ENCODE measurements around the gene TMEM248. TPM values are rescaled to one million over a fixed set of nuclear protein-coding genes. Genes with fewer than 3 reads are reported as not detected.
"Not testable (repeated sequence)": the region's sequence is repeated elsewhere in the genome, so short reads cannot be mapped to it uniquely, and the experiment has no call there.

Gene TMEM248
- polyA plus RNA-seq, 1 donor from 2014 or later: 41.8 TPM

DNA sequence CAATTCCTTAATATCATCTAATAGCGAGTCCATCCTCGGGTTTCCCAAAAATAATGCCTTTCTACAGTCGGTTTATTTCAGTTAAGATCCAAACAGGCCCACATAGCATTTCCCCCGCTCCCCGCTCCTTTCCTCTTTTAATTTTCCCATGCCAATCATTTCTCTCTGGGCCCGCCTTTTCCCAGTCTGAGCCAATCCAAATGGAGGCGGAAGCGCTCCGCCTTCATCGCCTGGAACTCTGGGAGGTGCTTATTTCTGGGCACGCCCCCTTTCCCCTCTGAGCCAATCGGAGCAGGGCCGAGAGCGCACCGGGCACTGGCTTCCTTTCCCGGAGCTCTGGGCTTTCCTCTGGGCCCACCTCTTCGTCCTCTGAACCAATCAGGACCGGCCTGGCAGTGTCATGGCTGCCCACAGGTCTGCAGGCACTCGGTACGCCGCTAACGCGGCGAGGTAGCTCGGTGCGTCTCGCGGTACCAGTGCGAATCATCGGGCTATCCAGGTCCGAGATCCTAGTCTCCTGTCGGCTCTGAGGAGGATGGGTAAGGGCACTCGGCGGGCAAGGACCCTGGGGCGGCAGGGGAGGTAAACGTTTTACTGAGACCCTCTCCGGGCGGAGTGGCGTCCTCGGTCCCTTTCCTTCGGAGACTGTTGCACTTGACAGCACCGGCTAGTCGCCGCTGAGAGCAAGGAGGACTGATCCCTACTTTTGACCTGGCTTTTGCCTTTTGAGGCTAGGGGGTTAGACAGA is 75.6 kb downstream of the TMEM248 start, which contains the start of gene TYW1:
TSS of gene TYW1 (plus strand) at position 390 of the 748 bp plus-strand sequence. CDS start at position 536, 146 bp downstream.
- Histone ChIP-seq H3K9ac (ENCODE audit: low read length) (peak within 1 kb of the TSS; percentile 65), H3K27ac (ENCODE audit: low read length) (peak within 1 kb of the TSS; percentile 76), H2AFZ (ENCODE audit: low read depth, low read length) (peak within 1 kb of the TSS; percentile 36), H3K4me3 (ENCODE audit: low read length) (peak within 1 kb of the TSS; percentile 71), H3K4me2 (ENCODE audit: low read length) (peak within 1 kb of the TSS; percentile 92)
- H3K9me3 ChIP-seq (ENCODE audit: low read length); H3K79me2 ChIP-seq (replicated peaks; ENCODE audit: insufficient read depth, low read length); H3K36me3 ChIP-seq (ENCODE audit: insufficient read depth, low read length); H3F3A ChIP-seq (ENCODE audit: insufficient read depth, low read length, poor library complexity, severe bottlenecking); H4K20me1 ChIP-seq (ENCODE audit: insufficient read depth); H3K27me3 ChIP-seq (ENCODE audit: insufficient read depth, low read depth, low read length); H3K9me2 ChIP-seq (ENCODE audit: insufficient read depth, low read length): not testable (repeated sequence)
- TF ChIP-seq MXI1 (conservative IDR thresholded peaks at IDR 0.05; ENCODE audit: poor library complexity, severe bottlenecking): peak; percentile 92
- TF ChIP-seq POLR2AphosphoS5 (IDR thresholded peaks at IDR 0.05): peak; percentile 71

DNA sequence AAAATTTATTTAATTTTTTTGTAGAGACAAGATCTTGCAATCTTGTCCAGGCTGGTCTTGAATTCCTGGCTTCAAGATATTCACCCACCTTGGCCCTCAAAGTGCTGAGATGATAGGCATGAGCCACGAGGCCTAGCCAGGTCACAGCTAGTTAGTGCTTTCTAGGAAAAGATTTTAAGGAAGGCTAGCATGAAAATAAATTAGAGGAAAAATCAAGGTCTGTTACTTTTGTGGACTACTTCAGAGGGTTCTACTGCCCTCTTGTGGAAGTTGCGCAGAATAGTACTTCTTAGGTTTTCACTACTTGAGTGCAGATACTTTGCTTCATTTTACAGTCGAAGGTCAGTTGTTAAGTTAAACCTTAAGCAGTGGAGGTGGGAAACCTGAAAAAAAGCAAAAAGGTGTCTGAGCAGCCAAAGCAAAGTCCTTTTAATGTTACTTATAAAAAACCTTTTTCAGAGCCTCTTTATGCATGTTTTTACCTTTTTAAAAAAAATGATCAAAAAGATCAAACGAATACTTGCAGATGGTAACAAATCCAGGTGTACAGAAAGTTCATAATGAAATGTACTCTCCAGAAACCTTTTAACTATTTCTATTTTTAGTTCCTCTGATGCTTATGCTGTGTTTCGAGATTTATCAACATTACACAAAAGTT is 79.7 kb downstream of the TMEM248 start:
- not testable (repeated sequence) for H3F3A ChIP-seq (ENCODE audit: insufficient read depth, low read length, poor library complexity, severe bottlenecking); H3K9me2 ChIP-seq (ENCODE audit: insufficient read depth, low read length); H3K27me3 ChIP-seq (ENCODE audit: insufficient read depth, low read depth, low read length); H3K9me3 ChIP-seq (ENCODE audit: low read length); H3K9ac ChIP-seq (ENCODE audit: low read length); H3K79me2 ChIP-seq (replicated peaks; ENCODE audit: insufficient read depth, low read length); H4K20me1 ChIP-seq (ENCODE audit: insufficient read depth); H3K27ac ChIP-seq (ENCODE audit: low read length); H3K4me3 ChIP-seq (ENCODE audit: low read length); H2AFZ ChIP-seq (ENCODE audit: low read depth, low read length); H3K36me3 ChIP-seq (ENCODE audit: insufficient read depth, low read length); H3K4me2 ChIP-seq (ENCODE audit: low read length)
- TF ChIP-seq SMC3 (conservative IDR thresholded peaks at IDR 0.05; ENCODE audit: poor library complexity): peak; percentile 45
- TF ChIP-seq, protein P1, sequence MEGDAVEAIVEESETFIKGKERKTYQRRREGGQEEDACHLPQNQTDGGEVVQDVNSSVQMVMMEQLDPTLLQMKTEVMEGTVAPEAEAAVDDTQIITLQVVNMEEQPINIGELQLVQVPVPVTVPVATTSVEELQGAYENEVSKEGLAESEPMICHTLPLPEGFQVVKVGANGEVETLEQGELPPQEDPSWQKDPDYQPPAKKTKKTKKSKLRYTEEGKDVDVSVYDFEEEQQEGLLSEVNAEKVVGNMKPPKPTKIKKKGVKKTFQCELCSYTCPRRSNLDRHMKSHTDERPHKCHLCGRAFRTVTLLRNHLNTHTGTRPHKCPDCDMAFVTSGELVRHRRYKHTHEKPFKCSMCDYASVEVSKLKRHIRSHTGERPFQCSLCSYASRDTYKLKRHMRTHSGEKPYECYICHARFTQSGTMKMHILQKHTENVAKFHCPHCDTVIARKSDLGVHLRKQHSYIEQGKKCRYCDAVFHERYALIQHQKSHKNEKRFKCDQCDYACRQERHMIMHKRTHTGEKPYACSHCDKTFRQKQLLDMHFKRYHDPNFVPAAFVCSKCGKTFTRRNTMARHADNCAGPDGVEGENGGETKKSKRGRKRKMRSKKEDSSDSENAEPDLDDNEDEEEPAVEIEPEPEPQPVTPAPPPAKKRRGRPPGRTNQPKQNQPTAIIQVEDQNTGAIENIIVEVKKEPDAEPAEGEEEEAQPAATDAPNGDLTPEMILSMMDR (IDR thresholded peaks at IDR 0.05; ENCODE audit: poor library complexity, severe bottlenecking): peak; percentile 52

DNA sequence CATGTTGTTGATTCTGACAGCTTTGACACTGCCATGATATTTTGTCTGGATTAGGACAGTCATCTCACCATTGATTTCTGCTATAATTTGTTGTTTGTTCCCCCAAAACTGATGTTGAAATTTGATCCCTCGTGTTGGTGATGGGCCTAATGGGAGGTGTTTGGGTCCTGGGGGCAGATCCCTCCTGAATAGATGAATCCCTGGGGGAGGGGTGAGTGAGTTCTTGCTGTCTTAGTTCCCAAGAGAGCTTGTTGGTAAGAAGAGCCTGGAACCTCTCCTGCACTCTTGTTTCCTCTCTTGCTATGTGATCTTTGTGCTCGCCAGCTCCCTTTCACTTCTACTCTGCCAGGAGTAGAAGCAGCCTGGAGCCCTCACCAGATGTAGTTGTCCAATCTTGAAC is 83.1 kb downstream of the TMEM248 start:
- H4K20me1 ChIP-seq (ENCODE audit: insufficient read depth); H2AFZ ChIP-seq (ENCODE audit: low read depth, low read length); H3K27me3 ChIP-seq (ENCODE audit: insufficient read depth, low read depth, low read length); H3K27ac ChIP-seq (ENCODE audit: low read length); H3K36me3 ChIP-seq (ENCODE audit: insufficient read depth, low read length); H3K4me2 ChIP-seq (ENCODE audit: low read length); H3K9me2 ChIP-seq (ENCODE audit: insufficient read depth, low read length); H3K4me3 ChIP-seq (ENCODE audit: low read length); H3F3A ChIP-seq (ENCODE audit: insufficient read depth, low read length, poor library complexity, severe bottlenecking); H3K79me2 ChIP-seq (replicated peaks; ENCODE audit: insufficient read depth, low read length); H3K9me3 ChIP-seq (ENCODE audit: low read length); H3K9ac ChIP-seq (ENCODE audit: low read length): not testable (repeated sequence)

DNA sequence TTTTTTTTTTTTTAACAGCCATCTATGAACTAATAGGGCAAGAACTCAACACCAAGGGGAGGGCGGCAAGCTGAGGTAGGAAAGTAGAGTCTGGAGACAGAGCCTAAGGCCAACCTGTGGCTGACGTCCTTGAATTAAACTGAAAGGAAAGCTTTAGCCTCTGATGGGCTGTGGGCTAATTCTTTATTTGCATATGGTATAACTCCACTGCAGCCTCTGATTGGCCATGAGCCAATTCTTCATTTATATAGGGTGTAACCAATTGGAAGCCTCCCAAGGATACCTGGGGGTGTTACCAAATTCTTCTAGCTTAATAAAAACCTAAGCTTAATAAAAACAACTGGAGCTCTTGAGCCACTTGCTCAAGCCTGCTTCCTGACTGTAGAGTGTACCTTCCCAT is 85.9 kb downstream of the TMEM248 start:
- Histone ChIP-seq H3F3A (ENCODE audit: insufficient read depth, low read length, poor library complexity, severe bottlenecking) (no peaks in the 10 kb centered on the region), H3K4me3 (ENCODE audit: low read length) (no peak overlapping the region), H3K9me2 (ENCODE audit: insufficient read depth, low read length) (no peaks in the 10 kb centered on the region), H4K20me1 (ENCODE audit: insufficient read depth) (no peaks in the 10 kb centered on the region), H3K27ac (ENCODE audit: low read length) (no peak overlapping the region), H3K4me2 (ENCODE audit: low read length) (no peak overlapping the region), H3K79me2 (replicated peaks; ENCODE audit: insufficient read depth, low read length) (no peaks in the 10 kb centered on the region), H3K9ac (ENCODE audit: low read length) (no peak overlapping the region), H2AFZ (ENCODE audit: low read depth, low read length) (no peak overlapping the region), H3K27me3 (ENCODE audit: insufficient read depth, low read depth, low read length) (no peaks in the 10 kb centered on the region), H3K36me3 (ENCODE audit: insufficient read depth, low read length) (no peaks in the 10 kb centered on the region), H3K9me3 (ENCODE audit: low read length) (no peaks in the 10 kb centered on the region)
- no peak for TF ChIP-seq POLR2AphosphoS5 (IDR thresholded peaks at IDR 0.05)
- TF ChIP-seq TAF1 (IDR thresholded peaks at IDR 0.05; ENCODE audit: low read depth): no peak
- TF ChIP-seq, protein P2, sequence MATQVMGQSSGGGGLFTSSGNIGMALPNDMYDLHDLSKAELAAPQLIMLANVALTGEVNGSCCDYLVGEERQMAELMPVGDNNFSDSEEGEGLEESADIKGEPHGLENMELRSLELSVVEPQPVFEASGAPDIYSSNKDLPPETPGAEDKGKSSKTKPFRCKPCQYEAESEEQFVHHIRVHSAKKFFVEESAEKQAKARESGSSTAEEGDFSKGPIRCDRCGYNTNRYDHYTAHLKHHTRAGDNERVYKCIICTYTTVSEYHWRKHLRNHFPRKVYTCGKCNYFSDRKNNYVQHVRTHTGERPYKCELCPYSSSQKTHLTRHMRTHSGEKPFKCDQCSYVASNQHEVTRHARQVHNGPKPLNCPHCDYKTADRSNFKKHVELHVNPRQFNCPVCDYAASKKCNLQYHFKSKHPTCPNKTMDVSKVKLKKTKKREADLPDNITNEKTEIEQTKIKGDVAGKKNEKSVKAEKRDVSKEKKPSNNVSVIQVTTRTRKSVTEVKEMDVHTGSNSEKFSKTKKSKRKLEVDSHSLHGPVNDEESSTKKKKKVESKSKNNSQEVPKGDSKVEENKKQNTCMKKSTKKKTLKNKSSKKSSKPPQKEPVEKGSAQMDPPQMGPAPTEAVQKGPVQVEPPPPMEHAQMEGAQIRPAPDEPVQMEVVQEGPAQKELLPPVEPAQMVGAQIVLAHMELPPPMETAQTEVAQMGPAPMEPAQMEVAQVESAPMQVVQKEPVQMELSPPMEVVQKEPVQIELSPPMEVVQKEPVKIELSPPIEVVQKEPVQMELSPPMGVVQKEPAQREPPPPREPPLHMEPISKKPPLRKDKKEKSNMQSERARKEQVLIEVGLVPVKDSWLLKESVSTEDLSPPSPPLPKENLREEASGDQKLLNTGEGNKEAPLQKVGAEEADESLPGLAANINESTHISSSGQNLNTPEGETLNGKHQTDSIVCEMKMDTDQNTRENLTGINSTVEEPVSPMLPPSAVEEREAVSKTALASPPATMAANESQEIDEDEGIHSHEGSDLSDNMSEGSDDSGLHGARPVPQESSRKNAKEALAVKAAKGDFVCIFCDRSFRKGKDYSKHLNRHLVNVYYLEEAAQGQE (IDR thresholded peaks at IDR 0.05; ENCODE audit: borderline replicate concordance): no peak
- no peak for TF ChIP-seq EP300 (conservative IDR thresholded peaks at IDR 0.05; ENCODE audit: poor library complexity, severe bottlenecking)
